GDM1 (cell line): ENCODE results near the gene ANKUB1.

Source experiments
- DNase-seq: peaks from one replicate; lab custom pipeline; 2025; lab: John Stamatoyannopoulos, UW

The ANKUB1 gene

GRCh38 chr3:149809699-149810098 is 17.3 kb upstream of the ANKUB1 start:
- DNase-seq: no peak

GRCh38 chr3:149808209-149808829 is 16.0 kb upstream of the ANKUB1 start:
- peak; percentile 42 for DNase-seq

- no peak for DNase-seq
Observed at GRCh38 chr3:149806171-149806778, 13.9 kb upstream of the ANKUB1 start.

GRCh38 chr3:149801639-149802038 is 9.3 kb upstream of the ANKUB1 start:
- no peak for DNase-seq

GRCh38 chr3:149801195-149801594 is 8.8 kb upstream of the ANKUB1 start:
- no peak for DNase-seq

GRCh38 chr3:149800693-149801092 is 8.3 kb upstream of the ANKUB1 start:
- DNase-seq: no peak

GRCh38 chr3:149796026-149796425 is 3.7 kb upstream of the ANKUB1 start:
- DNase-seq: no peak

- DNase-seq: no peak
Observed at GRCh38 chr3:149790698-149791097, 1.7 kb downstream of the ANKUB1 start.

- DNase-seq: no peak
Observed at GRCh38 chr3:149790268-149790667, 2.1 kb downstream of the ANKUB1 start.

GRCh38 chr3:149784064-149784704 is 8.2 kb downstream of the ANKUB1 start:
- DNase-seq: no peak

- peak; percentile 7 for DNase-seq
Observed at GRCh38 chr3:149783576-149783975, 8.8 kb downstream of the ANKUB1 start.

- no peak for DNase-seq
Observed at GRCh38 chr3:149781741-149782140, 10.6 kb downstream of the ANKUB1 start.

- DNase-seq: peak; percentile 12
Observed at GRCh38 chr3:149781211-149781610, 11.1 kb downstream of the ANKUB1 start.

GRCh38 chr3:149777414-149778214 is 14.7 kb downstream of the ANKUB1 start:
- no peak for DNase-seq

- no peak for DNase-seq
Observed at GRCh38 chr3:149776170-149776569, 16.2 kb downstream of the ANKUB1 start.

GRCh38 chr3:149772861-149773260 is 19.5 kb downstream of the ANKUB1 start:
- no peak for DNase-seq

- peak; percentile 5 for DNase-seq
Observed at GRCh38 chr3:149771652-149772271, 20.6 kb downstream of the ANKUB1 start.

- DNase-seq: no peak
Observed at GRCh38 chr3:149770246-149770645, 22.1 kb downstream of the ANKUB1 start.

- no peak for DNase-seq
Observed at GRCh38 chr3:149768704-149769103, 23.6 kb downstream of the ANKUB1 start.

- no peak for DNase-seq
Observed at GRCh38 chr3:149767720-149768119, 24.6 kb downstream of the ANKUB1 start.

- DNase-seq: peak; percentile 38
Observed at GRCh38 chr3:149765762-149766334, 26.5 kb downstream of the ANKUB1 start.

GRCh38 chr3:149764302-149764701 is 28.1 kb downstream of the ANKUB1 start:
- no peak for DNase-seq
